HG02970 (cell line): ENCODE measurements around the gene PHC2.
A peak's percentile ranks its signal among the peaks of the same experiment; 100 is the strongest.

Source experiments
- ATAC-seq: cut with Tn5 transposase; IDR thresholded peaks from one replicate; pipeline ENCODE4 v1.9.1; 2021; ENCODE audit warnings: mild to moderate bottlenecking, moderate library complexity, moderate number of reproducible peaks; ENCODE audit not compliant: unreplicated experiment, low FRiP score

PHC2 gene

GRCh38 chr1:33430692-33431593, at the start of gene PHC2:
Gene PHC2 (minus strand): TSS chr1:33431095. CDS start chr1:33375539, 55,556 bp downstream.
- peak; percentile 92 for ATAC-seq

DNA sequence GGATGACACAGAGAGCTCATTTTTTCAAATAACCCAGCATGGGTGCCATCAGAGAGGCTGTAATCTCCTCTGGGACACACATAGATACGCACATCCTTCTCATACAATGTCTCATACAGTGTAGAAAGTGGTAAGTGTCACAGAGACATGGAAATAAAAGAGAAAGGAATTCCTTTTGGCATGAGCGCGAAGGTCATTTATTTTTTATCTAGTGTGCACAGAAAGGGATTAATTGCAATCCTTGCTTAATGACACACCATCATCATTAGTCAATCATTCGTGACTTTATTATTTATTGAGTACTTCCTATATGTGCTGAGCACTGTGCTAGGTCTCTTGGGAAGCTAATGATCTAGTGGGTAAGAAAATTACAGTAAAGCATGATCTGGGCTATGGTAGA, 46.6 kb upstream of the PHC2 start:
- no peak for ATAC-seq

DNA sequence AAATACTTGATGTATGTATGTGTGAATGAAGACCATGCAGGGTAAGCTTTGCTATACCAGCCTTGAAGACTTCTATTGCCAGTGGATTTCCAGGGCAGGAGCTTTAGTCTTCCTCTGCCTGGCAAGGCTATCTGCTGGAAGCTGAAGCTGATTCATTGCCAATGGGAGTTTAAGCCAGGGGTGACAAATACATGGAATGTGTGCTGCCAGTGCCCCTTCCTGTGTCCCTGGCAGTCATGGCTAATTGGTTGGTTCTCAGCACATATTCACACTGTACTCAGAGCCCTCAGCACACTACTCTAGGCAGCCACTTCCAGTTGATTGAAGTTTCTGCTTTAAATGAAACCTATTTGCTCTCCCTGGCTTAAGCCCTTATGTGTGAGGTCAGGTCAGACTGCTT, 43.0 kb upstream of the PHC2 start:
- no peak for ATAC-seq

DNA sequence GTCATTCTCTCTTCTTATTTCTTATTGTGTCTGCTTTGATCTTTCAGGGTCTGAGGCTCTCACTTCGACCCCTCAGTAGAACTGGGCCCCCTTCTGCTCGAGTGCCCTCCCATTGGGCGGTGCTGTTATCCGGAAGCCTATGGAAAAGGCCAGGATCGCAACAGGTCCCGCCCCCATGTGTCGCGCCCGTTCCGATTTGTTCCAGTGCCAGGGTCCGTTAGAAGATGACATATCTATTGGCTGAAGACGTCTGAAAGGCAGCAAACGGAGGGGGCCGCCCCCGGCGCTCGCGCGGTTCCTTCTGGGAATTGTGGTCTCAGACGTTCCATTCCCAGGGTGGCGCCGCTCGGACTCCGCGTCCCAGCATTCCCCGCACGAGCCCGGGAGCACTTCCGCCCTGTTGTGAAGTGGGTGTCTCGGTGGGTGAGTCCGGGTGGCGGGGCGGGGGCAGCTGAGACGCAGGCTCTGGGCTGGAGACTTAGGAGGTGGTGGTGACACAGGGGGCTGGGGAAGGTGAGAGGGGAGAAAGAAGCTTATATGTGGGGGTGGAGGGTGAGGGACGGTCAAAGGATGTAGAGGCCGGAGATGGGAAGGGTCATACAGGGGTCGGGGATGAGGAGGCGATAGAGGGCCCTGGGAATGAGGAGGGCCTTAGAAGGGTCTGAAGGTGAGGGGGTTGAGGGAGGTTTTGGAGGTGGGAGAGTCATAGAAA, 41.5 kb upstream of the PHC2 start, which contains the start of gene ZSCAN20:
ZSCAN20 (plus strand) TSS at position 377 of the 712 bp plus-strand sequence. CDS start 6,644 bp downstream, outside the sequence.
- ATAC-seq, result peak; percentile 95

- no peak for ATAC-seq
Observed at GRCh38 chr1:33471416-33471815, 40.5 kb upstream of the PHC2 start.

DNA sequence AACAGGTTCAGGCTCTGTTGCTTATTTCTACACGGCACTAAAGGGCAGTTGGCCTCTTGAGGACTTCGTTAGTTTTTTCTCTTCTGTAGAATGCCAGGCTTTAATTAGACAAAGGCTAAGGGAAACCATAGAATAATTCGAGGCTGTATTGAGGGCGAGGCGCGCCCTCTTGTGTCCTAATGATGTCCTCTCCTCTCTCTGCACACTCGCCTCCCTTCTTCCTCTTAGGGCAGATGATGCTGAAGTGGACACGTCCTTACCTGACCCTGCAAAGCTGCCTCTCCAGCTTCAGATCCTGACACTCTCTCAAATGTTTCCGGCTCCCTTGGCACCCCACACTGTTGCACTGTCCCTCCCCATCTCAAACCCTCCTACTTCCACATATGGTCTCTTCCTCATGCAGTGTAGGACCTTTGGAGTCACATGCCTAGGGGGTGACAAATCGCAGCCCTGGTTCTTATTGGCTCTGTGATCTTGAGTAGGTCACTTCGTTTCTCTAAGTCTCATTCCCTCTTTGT, 39.7 kb upstream of the PHC2 start:
- no peak for ATAC-seq

- no peak for ATAC-seq
Observed at GRCh38 chr1:33469691-33470090, 38.8 kb upstream of the PHC2 start.

DNA sequence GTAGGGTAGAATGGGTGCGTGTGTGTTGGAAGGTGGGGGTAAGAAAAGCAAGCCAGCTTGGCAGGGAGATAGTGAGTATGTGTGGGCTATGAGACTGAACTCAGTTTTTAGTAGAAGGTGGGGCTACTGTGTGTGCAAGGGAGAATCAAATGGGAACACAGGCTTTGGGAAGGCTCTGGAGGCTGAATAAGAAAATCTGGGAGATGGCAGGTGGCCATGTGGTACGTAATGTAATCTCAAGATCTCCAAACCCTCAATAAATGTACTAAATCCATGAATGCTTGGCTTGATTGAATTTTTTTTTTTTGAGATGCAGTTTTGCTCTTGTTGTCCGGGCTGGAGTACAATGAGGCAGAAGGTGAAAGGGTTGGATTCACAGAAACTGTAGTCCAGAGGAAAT, 38.1 kb upstream of the PHC2 start:
- ATAC-seq, result no peak

GRCh38 chr1:33468531-33468930, 37.6 kb upstream of the PHC2 start:
- no peak for ATAC-seq

- no peak for ATAC-seq
Observed at GRCh38 chr1:33468011-33468410, 37.1 kb upstream of the PHC2 start.

GRCh38 chr1:33466159-33466558, 35.3 kb upstream of the PHC2 start:
- ATAC-seq, result no peak

GRCh38 chr1:33465316-33465715, 34.4 kb upstream of the PHC2 start:
- no peak for ATAC-seq

DNA sequence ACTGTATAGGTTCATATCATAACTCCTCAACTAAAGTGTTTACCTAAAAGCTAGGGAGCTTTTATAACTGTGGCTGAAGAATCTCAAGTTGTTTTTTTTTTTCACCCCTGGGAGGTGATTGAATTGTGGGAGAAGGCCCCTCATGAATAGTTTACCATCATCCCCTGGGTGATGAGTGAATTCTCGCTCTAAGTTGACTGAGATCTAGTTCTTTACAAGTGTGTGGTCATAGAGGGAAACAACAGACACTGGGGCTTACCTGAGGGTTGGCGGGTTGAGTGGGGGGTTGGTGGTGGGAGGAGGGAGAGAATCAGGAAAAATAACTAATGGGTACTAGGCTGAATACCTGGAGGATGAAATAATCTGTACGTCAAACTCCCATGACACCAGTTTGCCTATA, 33.7 kb upstream of the PHC2 start:
- no peak for ATAC-seq

- ATAC-seq, result no peak
Observed at GRCh38 chr1:33462405-33463164, 31.7 kb upstream of the PHC2 start.

- ATAC-seq, result peak; percentile 58
Observed at GRCh38 chr1:33460947-33461629, 30.2 kb upstream of the PHC2 start.

- no peak for ATAC-seq
Observed at GRCh38 chr1:33460144-33460543, 29.2 kb upstream of the PHC2 start.

GRCh38 chr1:33459691-33460090, 28.8 kb upstream of the PHC2 start:
- ATAC-seq, result no peak

DNA sequence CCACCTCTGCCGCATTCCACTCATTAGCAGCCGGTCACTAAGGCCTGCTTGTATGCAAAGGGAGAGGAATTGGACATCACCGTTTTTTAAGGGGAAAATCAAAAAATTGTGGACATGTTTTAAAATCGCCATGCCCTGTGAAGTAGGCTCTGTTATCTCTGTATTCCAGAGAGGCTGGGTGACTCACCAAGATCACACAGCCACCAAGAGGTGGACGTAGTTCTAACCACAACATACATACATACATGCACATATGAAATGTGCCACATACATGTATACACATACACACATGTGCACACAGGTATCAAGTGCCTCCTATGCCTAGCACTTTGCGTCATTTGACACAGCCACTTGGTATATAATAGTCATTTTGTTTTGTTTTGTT, 25.6 kb upstream of the PHC2 start:
- no peak for ATAC-seq

DNA sequence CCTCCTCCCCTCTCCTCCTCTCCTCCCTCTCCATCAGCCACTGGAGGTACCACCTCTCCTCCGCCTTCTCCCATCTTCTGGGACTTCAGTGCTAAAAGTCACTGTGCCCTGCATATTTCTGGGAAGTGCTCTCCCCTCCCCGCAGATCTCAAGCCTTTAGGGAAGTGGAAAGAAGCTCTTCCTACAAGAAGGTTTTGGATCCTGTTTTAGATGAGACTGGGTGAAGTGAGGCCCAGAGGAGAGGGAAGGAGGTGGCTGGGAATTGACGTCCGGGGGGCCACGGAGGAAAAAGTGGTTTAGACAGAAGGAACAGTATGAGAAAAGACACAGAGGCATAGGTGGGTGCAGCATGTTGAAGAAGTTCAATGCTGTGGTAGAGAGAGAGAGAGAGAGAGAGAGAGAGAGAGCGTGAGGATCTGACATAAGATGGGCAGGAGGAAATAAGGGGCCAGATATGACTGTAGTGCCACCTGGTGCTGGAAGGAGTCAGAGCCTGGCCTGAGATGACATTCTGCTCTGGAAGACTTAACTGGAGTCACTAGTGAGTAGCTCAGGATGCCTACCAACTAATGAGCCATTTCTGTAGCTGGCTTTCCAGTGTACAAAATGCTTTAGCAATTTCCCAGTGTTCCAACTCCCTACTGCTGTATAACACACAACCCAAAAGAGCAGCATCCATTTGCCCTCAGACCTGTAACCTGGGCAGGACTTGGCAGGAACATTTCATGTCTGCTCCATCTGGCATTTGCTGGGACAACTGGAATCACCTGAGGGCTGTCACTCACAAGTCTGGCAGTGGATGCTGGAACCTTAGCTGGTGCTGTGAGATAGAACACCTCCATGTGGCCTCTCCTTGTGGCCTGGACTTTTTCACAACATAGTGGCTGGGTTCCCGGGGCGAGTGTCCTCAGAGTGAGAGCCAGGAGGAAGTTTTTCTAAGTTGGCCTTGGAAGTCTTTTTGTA, 24.9 kb upstream of the PHC2 start:
- ATAC-seq, result no peak
